Measurements from ENCODE around the gene SCAP.
"Not testable (repeated sequence)": the region's sequence is repeated elsewhere in the genome, so short reads cannot be mapped to it uniquely, and the experiment has no call there.

Gene SCAP

GRCh38 chr3:47475570-47476329 is at the start of gene SCAP:
TSS of gene SCAP (minus strand) at chr3:47475941. CDS start at chr3:47442993, 32,948 bp downstream.
- DNase-seq: peak; percentile 72

GRCh38 chr3:47523310-47524073 is 47.8 kb upstream of the SCAP start:
- no peak for DNase-seq

- peak; percentile 96 for DNase-seq
Observed at GRCh38 chr3:47522082-47522987, 46.6 kb upstream of the SCAP start.

- DNase-seq: no peak
Observed at GRCh38 chr3:47520756-47521155, 45.0 kb upstream of the SCAP start.

- DNase-seq: no peak
Observed at GRCh38 chr3:47517937-47518336, 42.2 kb upstream of the SCAP start.

- no peak for DNase-seq
Observed at GRCh38 chr3:47515864-47516319, 40.2 kb upstream of the SCAP start.

- DNase-seq: no peak
Observed at GRCh38 chr3:47515100-47515499, 39.4 kb upstream of the SCAP start.

- peak; percentile 97 for DNase-seq
Observed at GRCh38 chr3:47513125-47513929, 37.6 kb upstream of the SCAP start, which contains the start of gene ELP6. TSS of gene ELP6 (minus strand) at chr3:47513712. CDS start at chr3:47513590, 122 bp downstream.

- DNase-seq: peak; percentile 21
Observed at GRCh38 chr3:47512416-47513124, 36.8 kb upstream of the SCAP start.

GRCh38 chr3:47505267-47505666 is 29.5 kb upstream of the SCAP start:
- DNase-seq: not testable (repeated sequence)

GRCh38 chr3:47504113-47504512 is 28.4 kb upstream of the SCAP start:
- DNase-seq: no peak

- no peak for DNase-seq
Observed at GRCh38 chr3:47503033-47503432, 27.3 kb upstream of the SCAP start.

GRCh38 chr3:47496892-47497291 is 21.2 kb upstream of the SCAP start:
- DNase-seq: no peak

- no peak for DNase-seq
Observed at GRCh38 chr3:47495886-47496285, 20.1 kb upstream of the SCAP start.

GRCh38 chr3:47495111-47495510 is 19.4 kb upstream of the SCAP start:
- DNase-seq: no peak

GRCh38 chr3:47491777-47492176 is 16.0 kb upstream of the SCAP start:
- no peak for DNase-seq

- no peak for DNase-seq
Observed at GRCh38 chr3:47491186-47491585, 15.4 kb upstream of the SCAP start.

- no peak for DNase-seq
Observed at GRCh38 chr3:47487265-47487664, 11.5 kb upstream of the SCAP start.

- DNase-seq: no peak
Observed at GRCh38 chr3:47485812-47486211, 10.1 kb upstream of the SCAP start.

GRCh38 chr3:47482366-47482765 is 6.6 kb upstream of the SCAP start:
- DNase-seq: no peak

- not testable (repeated sequence) for DNase-seq
Observed at GRCh38 chr3:47481763-47482162, 6.0 kb upstream of the SCAP start.

Measured in NCI-H2029 treated with DMSO at 0.1 percent for 48 hours (cell line).